Bone marrow (tissue), 2 donors: ENCODE data around the gene TTC9.

Source experiments
- DNase-seq, 2 donors: peaks; one replicate each; lab custom pipeline; 2025; lab: John Stamatoyannopoulos, UW

The TTC9 gene

DNA sequence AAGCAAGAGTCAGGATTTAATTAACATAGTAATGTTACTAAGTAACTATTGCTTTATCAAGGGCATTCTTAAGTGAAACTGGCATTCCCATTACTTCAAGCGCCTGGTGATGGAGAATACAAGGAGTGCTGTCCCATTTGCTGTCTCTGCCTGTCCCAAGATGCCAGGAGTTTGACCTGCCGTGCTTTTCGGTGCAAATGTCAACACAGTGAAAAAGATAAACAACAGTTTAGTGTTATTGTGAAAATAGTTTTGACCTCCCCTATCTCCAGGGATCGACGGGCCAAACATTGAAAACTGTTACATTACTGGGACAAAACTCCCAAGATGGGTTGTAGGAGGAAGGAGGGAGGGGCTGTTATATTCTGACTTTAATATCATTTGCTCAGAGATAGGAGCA is 74.8 kb downstream of the TTC9 start:
- DNase-seq = no peak

DNA sequence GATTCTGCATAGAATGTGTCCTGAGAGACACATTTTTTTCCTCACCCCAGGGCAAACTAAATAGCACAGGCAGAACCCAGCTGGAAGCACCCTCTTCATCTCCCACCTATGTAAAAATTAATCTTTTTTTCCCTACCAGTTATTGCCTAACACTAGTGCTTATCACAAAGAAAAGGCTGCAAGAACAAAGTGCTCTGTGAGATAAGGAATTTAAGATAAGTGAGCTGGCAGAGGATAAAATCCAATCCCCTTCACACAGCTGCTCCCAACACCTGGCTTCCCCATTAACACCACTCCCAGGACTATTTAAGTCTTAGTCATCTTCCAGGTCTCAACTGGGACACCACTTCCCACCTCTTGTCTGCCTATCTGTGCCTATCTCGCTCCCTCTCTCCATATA is 75.2 kb downstream of the TTC9 start:
- DNase-seq = no peak

DNA sequence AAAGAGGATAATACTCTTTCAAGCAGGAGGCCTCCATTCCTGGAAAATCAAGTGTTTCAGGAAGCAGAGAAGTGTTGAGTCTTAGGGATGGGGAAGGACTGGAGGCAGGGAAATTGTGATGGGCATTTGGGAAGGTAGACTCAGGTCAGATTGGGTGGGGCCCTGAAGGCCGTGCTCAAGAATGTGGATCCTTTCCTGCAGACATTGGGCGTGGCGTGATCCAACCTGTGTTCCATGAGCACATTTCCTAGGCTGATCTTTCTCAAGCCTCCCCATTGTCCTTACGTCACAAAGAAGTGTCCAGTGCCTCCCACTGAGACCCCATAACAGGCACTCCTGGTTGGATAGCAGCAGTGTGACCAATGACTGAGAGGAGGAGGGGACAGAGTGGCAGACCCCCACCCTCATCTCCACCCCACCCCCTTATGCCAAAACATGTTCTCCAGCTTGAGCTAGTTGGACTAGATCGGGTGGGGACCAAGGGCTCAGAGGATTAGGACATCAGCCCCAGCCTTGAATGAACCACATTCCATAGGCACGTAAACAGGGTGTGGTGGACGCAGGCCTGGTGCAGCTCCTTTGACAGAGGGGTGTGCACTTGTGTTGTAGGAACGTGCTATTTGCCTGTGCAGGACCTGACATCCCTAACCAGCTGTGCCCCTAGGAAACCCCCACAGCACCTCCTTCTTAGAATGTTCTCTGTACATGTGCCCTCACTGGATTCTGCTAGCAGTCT is 76.8 kb downstream of the TTC9 start:
- no peak for DNase-seq

DNA sequence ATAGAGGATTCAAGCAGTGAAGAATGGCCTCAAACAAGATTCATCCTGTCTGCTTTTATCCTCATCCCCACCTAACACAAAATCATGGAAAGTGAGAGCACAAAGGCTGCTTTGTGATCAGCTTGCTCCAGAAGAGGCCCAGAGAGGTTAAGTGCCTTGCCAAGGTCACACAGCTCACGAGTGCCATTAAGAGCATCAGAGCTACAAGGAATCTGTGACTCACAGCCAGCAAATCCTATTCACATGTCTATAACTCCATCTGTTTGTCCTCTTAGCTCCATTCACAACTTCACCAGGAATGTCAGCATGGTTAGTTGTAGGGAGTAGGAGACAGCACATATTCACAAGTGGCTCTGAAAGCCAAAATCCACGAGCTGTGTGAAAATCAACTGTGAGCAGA is 79.8 kb downstream of the TTC9 start:
- DNase-seq = no peak

DNA sequence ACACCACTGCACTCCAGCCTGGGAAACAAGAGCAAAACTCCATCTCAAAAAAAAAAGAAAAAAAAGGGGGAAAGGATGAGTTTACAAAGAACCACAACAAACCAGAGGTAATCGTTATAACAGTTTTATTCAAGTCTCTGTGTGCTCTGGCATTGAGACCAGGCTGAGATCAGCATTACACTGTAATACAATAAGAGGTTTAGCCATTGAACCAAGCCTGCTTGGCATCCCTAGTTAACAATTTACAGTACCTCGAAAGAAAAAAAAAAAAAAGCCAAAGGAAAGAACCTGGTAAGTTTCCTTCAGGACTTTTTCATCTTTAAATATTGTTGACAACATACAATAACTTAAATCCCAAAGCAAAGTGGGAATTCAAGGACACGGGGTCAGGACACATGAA is 80.7 kb downstream of the TTC9 start:
- DNase-seq = no peak

DNA sequence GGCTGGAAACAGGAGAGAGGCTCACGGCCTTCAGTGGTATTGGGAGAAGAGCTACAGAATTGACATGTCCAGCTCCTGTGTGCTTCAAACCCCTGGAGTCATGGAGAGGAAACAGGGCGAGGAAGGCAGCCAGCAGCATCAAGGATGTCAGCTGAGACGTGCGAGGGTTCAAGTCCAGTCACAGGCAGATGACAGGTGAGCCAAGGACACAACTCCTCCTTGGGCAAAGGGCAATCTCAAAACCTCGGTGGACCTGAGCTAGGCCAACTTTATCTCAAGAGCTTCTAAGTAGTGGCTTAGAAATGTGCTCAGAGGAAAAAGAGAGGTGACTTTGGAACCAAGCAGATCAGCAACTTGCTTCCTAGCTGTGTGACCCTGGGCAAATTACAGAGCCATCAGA is 81.6 kb downstream of the TTC9 start:
- DNase-seq = no peak

DNA sequence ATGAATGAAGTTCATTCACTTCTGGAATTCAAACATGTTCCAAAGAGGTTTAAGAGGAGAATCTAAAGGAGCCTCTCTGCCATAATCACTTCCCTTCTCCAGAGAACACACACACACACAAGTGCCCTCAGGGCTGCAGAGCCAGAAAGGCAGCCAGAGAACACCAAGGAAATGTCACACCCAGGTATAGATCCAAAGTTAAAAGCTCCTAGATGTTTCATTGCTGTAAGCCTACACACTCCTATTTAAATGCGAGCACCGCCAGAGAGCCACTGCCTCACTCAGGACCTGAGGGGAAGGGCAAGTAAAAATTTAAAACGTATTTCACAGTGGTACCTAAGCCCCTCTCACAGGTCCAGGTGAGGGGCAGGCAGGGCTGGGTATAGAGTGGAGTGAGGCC is 82.4 kb downstream of the TTC9 start:
- no peak for DNase-seq

DNA sequence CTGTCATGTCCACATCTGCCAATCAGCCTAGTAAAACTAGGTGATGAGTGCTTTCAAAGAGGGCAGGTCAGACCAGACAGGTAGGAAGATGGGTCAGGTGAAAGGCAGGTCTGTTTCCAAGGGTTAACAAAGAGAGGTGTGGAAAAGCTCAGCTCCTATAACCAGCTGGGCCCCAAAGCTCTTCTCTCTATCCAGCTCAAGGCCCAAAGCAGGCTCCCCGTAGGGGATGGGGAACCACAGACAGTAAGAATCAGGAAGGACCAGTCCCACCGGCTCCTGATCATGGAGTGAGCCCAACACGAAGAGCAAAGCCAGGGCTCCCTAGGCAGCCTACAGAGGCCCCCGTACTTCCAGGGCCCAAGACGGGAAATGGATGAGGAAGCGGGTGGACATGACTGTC is 83.2 kb downstream of the TTC9 start:
- DNase-seq = no peak
